ENCODE results near the gene PNO1.

The PNO1 gene

GRCh38 chr2:68193144-68193543, 35.5 kb downstream of the PNO1 start:
- no peak for DNase-seq (ENCODE audit: low read depth in 1 of 2, low spot score in 1 of 2)

DNA sequence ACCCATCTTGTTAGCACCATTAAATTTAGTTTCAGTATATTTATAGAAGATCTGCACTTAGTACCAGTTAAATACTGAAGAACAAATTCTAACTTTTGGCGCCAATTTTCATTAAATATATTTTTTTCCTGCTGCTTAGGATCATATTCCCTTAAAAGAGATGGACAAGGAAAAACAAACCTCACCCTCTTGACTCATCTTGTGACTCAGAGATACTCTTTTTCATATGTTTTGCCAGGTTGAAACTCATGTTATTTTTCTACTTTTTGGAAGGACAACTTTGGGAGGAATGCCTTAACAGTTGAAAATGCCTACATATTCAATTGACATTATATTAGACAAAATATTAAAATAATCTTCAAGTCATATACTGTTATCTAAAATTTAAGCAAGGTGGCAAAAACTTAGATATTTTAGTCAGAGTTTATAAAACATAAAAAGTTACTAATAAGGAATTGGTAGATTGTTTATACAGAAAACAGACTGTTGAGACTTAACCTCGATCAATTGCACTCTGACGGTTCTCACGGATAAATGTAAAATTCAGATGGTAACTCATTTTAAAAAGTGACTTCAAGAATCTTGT, 36.2 kb downstream of the PNO1 start:
- no peak for DNase-seq (ENCODE audit: low read depth in 1 of 2, low spot score in 1 of 2)

DNA sequence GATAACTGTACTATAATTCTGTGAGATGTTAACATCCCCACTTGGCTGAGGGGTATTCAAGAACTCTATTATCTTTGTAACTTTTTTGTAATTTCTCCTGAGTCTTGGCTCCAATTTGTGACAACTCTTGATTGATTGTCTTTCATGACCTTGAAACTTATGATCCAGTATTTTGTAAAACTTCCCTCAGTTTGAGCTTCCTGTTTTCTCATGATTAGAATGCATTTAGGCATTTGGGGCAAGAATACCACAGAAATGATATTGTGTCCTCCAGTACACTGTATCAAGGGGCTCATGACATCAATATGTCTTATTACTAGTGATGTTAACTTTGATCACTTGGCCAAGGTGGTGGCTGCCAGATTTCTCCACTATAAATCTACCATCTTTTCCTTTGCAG, 37.4 kb downstream of the PNO1 start:
- DNase-seq (ENCODE audit: low read depth in 1 of 2, low spot score in 1 of 2), result no peak

GRCh38 chr2:68196120-68196716, 38.5 kb downstream of the PNO1 start:
- peak in 1 of 2 donors; percentile 18 for DNase-seq (ENCODE audit: low read depth in 1 of 2, low spot score in 1 of 2)

GRCh38 chr2:68200157-68200787, 42.6 kb downstream of the PNO1 start:
- no peak for DNase-seq (ENCODE audit: low read depth in 1 of 2, low spot score in 1 of 2)

- no peak for DNase-seq (ENCODE audit: low read depth in 1 of 2, low spot score in 1 of 2)
These were observed 45.9 kb downstream of the PNO1 start for GRCh38 chr2:68203587-68203986.

- DNase-seq (ENCODE audit: low read depth in 1 of 2, low spot score in 1 of 2), result no peak
These were observed 49.1 kb downstream of the PNO1 start for GRCh38 chr2:68206793-68207192.

DNA sequence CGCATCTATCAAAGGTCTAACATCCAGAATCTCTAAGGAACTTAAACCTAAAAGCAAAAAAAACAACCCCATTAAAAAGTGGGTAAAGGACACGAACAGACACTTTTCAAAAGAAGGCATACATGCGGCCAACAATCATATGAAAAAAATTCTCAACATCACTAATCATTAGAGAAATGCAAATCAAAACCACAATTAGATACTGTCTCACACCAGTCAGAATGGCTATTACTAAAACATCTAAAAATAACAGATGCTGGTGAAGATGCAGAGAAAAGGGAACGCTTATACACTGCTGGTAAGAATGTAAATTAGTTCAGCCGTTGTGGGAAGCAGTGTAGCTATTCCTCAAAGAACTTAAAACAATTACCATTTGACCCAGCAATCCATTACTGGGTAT, 56.7 kb downstream of the PNO1 start:
- DNase-seq (ENCODE audit: low read depth in 1 of 2, low spot score in 1 of 2), result no peak

DNA sequence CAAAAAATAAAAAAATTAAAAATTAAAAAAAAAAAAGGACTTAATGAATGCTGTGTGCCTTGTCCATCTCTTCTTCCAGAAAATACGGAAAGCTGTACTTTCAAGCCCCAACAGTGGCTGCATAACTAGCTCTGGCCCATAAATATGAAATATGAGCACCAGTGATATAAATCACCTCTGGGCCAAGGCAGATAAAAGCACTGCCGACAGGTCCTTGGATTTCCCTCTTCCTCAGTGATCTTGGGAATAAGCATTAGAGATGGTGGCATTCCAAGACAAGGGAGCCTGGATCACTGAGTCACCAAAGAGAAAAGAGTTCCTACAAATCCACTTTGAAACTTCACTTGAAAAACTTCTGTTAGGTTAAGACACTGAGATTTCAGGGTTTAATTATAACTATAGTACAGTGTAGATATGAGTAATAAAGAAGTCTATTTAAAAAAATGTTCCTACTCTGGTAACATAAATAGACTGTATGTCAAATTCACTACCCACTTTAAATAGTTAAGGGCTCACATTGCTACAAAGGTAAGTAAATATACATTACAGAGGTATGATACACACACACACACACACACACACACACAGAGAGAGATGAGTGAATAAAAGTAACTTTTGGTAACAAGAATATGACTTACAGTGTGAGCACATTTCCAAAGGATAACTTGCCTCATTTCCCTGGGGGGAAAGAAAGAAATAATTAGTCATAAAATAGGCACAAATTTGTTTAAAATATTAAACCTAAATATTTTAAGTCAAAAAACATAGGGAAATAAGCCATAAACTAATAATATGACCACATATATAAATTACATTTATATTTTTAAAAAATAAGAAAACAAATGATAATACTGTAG, 59.0 kb downstream of the PNO1 start:
- DNase-seq (ENCODE audit: low read depth in 1 of 2, low spot score in 1 of 2), result no peak

DNA sequence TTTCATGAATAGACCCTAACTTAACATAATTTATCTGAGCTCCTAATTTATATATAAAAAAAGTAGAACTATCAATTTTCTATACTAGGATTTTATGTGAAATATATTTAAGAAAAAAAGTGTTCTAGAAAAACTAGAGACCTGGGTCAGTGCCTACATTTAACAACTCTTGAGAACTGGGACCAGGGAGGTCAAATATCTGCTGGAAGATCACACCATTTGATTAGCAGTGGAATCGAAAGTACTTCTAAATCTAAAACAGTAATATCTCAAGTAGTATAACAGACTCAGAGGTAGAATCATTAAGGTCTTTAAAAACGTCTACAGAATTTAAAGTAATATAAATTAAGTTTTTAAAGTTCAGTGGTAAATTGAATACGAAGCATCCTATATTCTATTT, 60.0 kb downstream of the PNO1 start:
- DNase-seq (ENCODE audit: low read depth in 1 of 2, low spot score in 1 of 2), result no peak

GRCh38 chr2:68218343-68218901, 60.7 kb downstream of the PNO1 start:
- DNase-seq (ENCODE audit: low read depth in 1 of 2, low spot score in 1 of 2), result no peak

- DNase-seq (ENCODE audit: low read depth in 1 of 2, low spot score in 1 of 2), result no peak
These were observed 64.6 kb downstream of the PNO1 start for GRCh38 chr2:68222287-68222686.

GRCh38 chr2:68223419-68223818, 65.7 kb downstream of the PNO1 start:
- no peak for DNase-seq (ENCODE audit: low read depth in 1 of 2, low spot score in 1 of 2)

DNA sequence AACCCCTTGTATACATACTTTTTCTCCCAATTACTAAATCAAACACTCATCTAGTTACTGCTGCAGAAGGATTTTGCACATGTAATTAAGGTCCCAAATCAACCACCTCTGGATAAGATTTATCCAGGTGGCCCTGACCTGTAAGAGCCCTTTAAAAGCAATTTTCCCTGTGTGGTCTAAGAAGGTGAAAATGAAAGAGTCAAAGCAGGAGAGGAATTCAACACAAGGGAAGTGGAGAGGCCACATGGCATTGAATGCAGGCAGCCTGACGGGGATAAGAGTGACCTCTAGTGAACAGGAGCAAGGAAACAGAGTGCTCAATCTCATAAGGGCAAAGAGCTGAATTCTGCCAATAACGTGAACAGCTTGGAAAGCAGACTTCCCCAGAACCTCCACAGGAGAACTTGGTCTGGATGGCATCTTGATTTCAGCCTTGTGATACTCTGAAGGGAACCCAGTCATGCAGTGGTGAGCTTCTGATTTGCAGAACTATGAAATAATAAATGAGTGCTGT, 67.5 kb downstream of the PNO1 start:
- DNase-seq (ENCODE audit: low read depth in 1 of 2, low spot score in 1 of 2), result no peak
